GM12878 (cell line): ENCODE results near the gene RASAL2. TPM values are rescaled to one million over a fixed set of nuclear protein-coding genes. Genes with fewer than 3 reads are reported as not detected.

Experiments used
- ATAC-seq: fragments of 200-7000 bp; cut with Tn5 transposase; 3 replicates; pipeline ENCODE4 v1.9.1; 2020; ENCODE audit warnings: mild to moderate bottlenecking, moderate library complexity
- BruUV-seq: library from RNA; stranded (reverse); fragments of 400-500 nt; replicated peaks from 2 replicates; lab custom pipeline; 2021; lab: Mats Ljungman, UMichigan
- CTCF ChIA-PET: fragments of 300-600 bp; sonication (Branson Sonifier 250); formaldehyde crosslinking; extraction: SDS; loops from one replicate; lab custom pipeline; 2021; ENCODE audit warnings: inconsistent platforms; lab: Yijun Ruan, JAX
- POLR2A ChIA-PET: fragments of 350-600 bp; formaldehyde crosslinking; extraction: SDS; loops from one replicate; lab custom pipeline; 2021; ENCODE audit warnings: inconsistent platforms; lab: Charles Lee
- RAD21 ChIA-PET: fragments of 300-600 bp; sonication (Branson Sonifier 250); formaldehyde crosslinking; loops from one replicate; lab custom pipeline; 2023; ENCODE audit warnings: antibody characterized with exemption; ENCODE audit not compliant: unreplicated experiment; lab: Charles Lee
- SMC1A ChIA-PET: fragments of 300-600 bp; sonication (Branson Sonifier 250); formaldehyde crosslinking; loops from one replicate; lab custom pipeline; 2023; ENCODE audit not compliant: unreplicated experiment, uncharacterized antibody; lab: Charles Lee
- DNase-seq: peaks from one replicate; pipeline ENCODE4 v3.0.0-alpha.2; 2011; ENCODE audit warnings: low read depth, low spot score
- FAIRE-seq: peaks from 3 replicates; lab custom pipeline; 2011; peaks lifted over from hg19 to GRCh38; lab: Jason Lieb, UNC
- H2AFZ ChIP-seq: 2 replicates; pipeline ENCODE4 v1.6.0; 2011; ENCODE audit warnings: low read depth, low read length, control low read depth; ENCODE audit not compliant: control insufficient read depth
- H3K27ac ChIP-seq: 2 replicates; pipeline ENCODE4 v1.5.1; 2011; ENCODE audit warnings: control low read depth; ENCODE audit not compliant: control insufficient read depth, insufficient read depth
- H3K27me3 ChIP-seq, 2 experiments: replicated peaks in 1 of 2; 2 replicates each; pipeline versions ENCODE4 v1.6.0 to v1.6.1; 2011; ENCODE audit warnings: low read length in 1 of 2; ENCODE audit not compliant: control insufficient read depth in 2 of 2, insufficient read depth in 2 of 2
- H3K36me3 ChIP-seq, 2 experiments: 2 replicates each; pipeline ENCODE4 v1.5.1; 2011; ENCODE audit warnings: low read length in 1 of 2; ENCODE audit not compliant: control insufficient read depth in 2 of 2, insufficient read depth in 2 of 2
- H3K4me1 ChIP-seq: 2 replicates; pipeline ENCODE4 v1.6.1; 2011; ENCODE audit warnings: mild to moderate bottlenecking, low read length, moderate library complexity, mixed read lengths; ENCODE audit not compliant: control insufficient read depth, insufficient read depth
- H3K4me2 ChIP-seq: 2 replicates; pipeline ENCODE4 v1.6.0; 2011; ENCODE audit warnings: control low read depth; ENCODE audit not compliant: control insufficient read depth, insufficient read depth
- H3K4me3 ChIP-seq: fragments of 200-600 bp; sonication (generic); 2 replicates; pipeline ENCODE4 v1.5.1; 2016
- H3K79me2 ChIP-seq: 2 replicates; pipeline ENCODE4 v1.6.0; 2011; ENCODE audit warnings: low read length; ENCODE audit not compliant: control insufficient read depth, insufficient read depth
- H3K9ac ChIP-seq: 2 replicates; pipeline ENCODE4 v1.8.0; 2011; ENCODE audit warnings: low read length, control low read depth, mixed read lengths; ENCODE audit not compliant: control insufficient read depth, insufficient read depth
- H3K9me3 ChIP-seq: replicated peaks from 3 replicates; pipeline ENCODE4 v1.5.1; 2011; ENCODE audit warnings: mild to moderate bottlenecking, low read length; ENCODE audit not compliant: control insufficient read depth, insufficient read depth
- H4K20me1 ChIP-seq: 2 replicates; pipeline ENCODE4 v1.6.0; 2011; ENCODE audit not compliant: control insufficient read depth, insufficient read depth
- JUNB ChIP-seq: IDR thresholded peaks from 2 replicates; pipeline ENCODE4 v1.6.1; 2016; ENCODE audit warnings: antibody characterized with exemption, mild to moderate bottlenecking
- LARP7 ChIP-seq: fragments of 450-650 bp; IDR thresholded peaks from 2 replicates; pipeline ENCODE4 v1.6.1; 2017; ENCODE audit warnings: mild to moderate bottlenecking
- NBN ChIP-seq: fragments of 450-650 bp; IDR thresholded peaks from 2 replicates; pipeline ENCODE4 v1.6.1; 2016
- RAD51 ChIP-seq: fragments of 450-650 bp; IDR thresholded peaks from 2 replicates; pipeline ENCODE4 v1.6.1; 2016; ENCODE audit warnings: moderate library complexity, mild to moderate bottlenecking, inconsistent platforms
- STAT3 ChIP-seq: IDR thresholded peaks from 2 replicates; pipeline ENCODE4 v1.6.1; 2011; ENCODE audit warnings: low read depth, low read length, improper control_type of control experiment
- YBX1 ChIP-seq: fragments of 450-650 bp; IDR thresholded peaks from 2 replicates; pipeline ENCODE4 v1.6.1; 2016; ENCODE audit warnings: antibody characterized with exemption
- WGBS: methylation state at CpG from one replicate; pipeline ENCODE4 v1.1.6; 2016; ENCODE audit warnings: low lambda C conversion rate; ENCODE audit not compliant: insufficient replicate concordance, insufficient coverage; ENCODE audit errors: missing lambda C conversion rate; 5-methylcytosine and 5-hydroxymethylcytosine counted together
- in situ Hi-C: fragments of 300-500 bp; cut with MboI; formaldehyde crosslinking; loops from 9 replicates; pipeline ENCODE4 v1.14.3; 2018; ENCODE audit warnings: mixed read lengths
- intact Hi-C: fragments of 100-400 bp; cut with micrococcal nuclease; formaldehyde crosslinking; loops from one replicate; pipeline ENCODE4 v1.14.2; 2022; ENCODE audit not compliant: unreplicated experiment
- polyA plus RNA-seq, 11 experiments: library from polyadenylated mRNA; depleted of rRNA in 4 of 11; unstranded in 6 of 11; stranded (reverse) in 5 of 11; fragments of >200 nt; fragmentation: Nextera tagmentation in 4 of 11; fragmentation: Illumina TruSeq in 1 of 11; extraction: Ambion mirVana in 4 of 11; extraction: Trizol in 1 of 11; gene quantifications; 1 replicate in 1 of 11; 2 replicates in 10 of 11; pipeline versions ENCODE4 v1.2.1 to v1.2.3, GENCODE V29; 2011 to 2016; ENCODE audit warnings: inconsistent platforms in 2 of 11, missing spikeins in 2 of 11, low read depth in 1 of 11
- total RNA-seq, 4 experiments: library from RNA; depleted of rRNA in 3 of 4; stranded (reverse); fragments of >200 nt in 3 of 4; fragmentation: Illumina TruSeq in 1 of 4; extraction: Trizol in 1 of 4; gene quantifications; 2 replicates each; pipeline versions ENCODE4 v1.2.1 to v1.2.3, GENCODE V29; 2013 to 2021
- TF ChIP-seq, protein P1 (sequence below): IDR thresholded peaks from 2 replicates; pipeline ENCODE4 v1.6.1; 2012; ENCODE audit warnings: low read depth, low read length, improper control_type of control experiment
- TF ChIP-seq, protein P2 (sequence below): IDR thresholded peaks from 2 replicates; pipeline ENCODE4 v1.6.1; 2011; ENCODE audit warnings: mild to moderate bottlenecking, low read depth, low read length, moderate library complexity; ENCODE audit not compliant: insufficient replicate concordance
- TF ChIP-seq, protein P3 (sequence below): fragments of 450-650 bp; IDR thresholded peaks from 2 replicates; pipeline ENCODE4 v1.6.1; 2016; ENCODE audit warnings: mild to moderate bottlenecking

RASAL2 gene
- total and polyA plus RNA-seq, 10 of the 15 experiments (the other 5 are each of a cell fraction or from before 2014, with no cell fraction given), result 0.02 to 6.9 (median 0.17) TPM; not detected in 1

DNA sequence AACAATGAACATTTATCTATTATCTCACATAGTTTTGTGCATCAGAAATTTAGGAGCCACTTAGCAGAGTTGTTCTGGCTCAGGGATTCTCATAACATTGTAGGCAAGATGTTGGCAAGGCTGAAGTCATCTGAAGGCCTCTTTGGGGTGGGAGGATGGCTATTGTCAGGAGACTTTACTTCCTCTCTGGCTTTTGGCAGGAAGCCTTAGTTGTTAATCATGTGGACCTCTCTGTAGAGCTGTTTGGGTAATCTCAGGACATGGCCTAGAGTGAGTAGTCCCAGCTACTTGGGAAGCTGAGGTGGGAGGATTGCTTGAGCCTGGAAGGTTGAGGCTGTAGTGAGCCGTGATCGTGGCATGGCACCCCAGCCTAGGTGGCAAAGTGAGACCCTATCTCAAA lies 40.2 kb downstream of the RASAL2 start:
- ChIA-PET SMC1A (interaction anchor here (0.9 to 1.9 kb wide), 4 partner anchors 13 to 41 kb away, joined by 3 to 5 read pairs (median 4); no protein-coding TSS in a partner anchor), CTCF (interaction anchor here (1.5 kb wide), 1 partner anchor 12 kb away, joined by 6 read pairs; no protein-coding TSS in a partner anchor), POLR2A (interaction anchor here (0.7 to 2.0 kb wide), 2 partner anchors 10 to 37 kb away, joined by 8 read pairs; no protein-coding TSS in a partner anchor), RAD21 (interaction anchor here (0.7 to 1.7 kb wide), 2 partner anchors 13 to 78 kb away, joined by 4 read pairs; no protein-coding TSS in a partner anchor)
- H3K4me3 ChIP-seq, result no peak overlapping the region
- no peaks in the 10 kb centered on the region for H3K4me1 ChIP-seq
- no peaks in the 10 kb centered on the region for H4K20me1 ChIP-seq
- H3K4me2 ChIP-seq, result no peak overlapping the region
- intact Hi-C loops, result no loop called here
- H3K79me2 ChIP-seq, result no peaks in the 10 kb centered on the region
- no peak overlapping the region for H2AFZ ChIP-seq
- FAIRE-seq, result no peak
- in situ Hi-C loops, result no loop called here
- BruUV-seq, result no TSS peak
- no peaks in the 10 kb centered on the region for H3K9me3 ChIP-seq
- no peak for DNase-seq
- H3K9ac ChIP-seq, result no peak overlapping the region
- no peak for TF ChIP-seq NBN
- no peak for TF ChIP-seq YBX1
- no peak for TF ChIP-seq JUNB
- no peak for TF ChIP-seq RAD51
- TF ChIP-seq, protein P1, sequence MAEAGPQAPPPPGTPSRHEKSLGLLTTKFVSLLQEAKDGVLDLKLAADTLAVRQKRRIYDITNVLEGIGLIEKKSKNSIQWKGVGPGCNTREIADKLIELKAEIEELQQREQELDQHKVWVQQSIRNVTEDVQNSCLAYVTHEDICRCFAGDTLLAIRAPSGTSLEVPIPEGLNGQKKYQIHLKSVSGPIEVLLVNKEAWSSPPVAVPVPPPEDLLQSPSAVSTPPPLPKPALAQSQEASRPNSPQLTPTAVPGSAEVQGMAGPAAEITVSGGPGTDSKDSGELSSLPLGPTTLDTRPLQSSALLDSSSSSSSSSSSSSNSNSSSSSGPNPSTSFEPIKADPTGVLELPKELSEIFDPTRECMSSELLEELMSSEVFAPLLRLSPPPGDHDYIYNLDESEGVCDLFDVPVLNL, result no peak
- TF ChIP-seq STAT3, result no peak
- TF ChIP-seq, protein P2, sequence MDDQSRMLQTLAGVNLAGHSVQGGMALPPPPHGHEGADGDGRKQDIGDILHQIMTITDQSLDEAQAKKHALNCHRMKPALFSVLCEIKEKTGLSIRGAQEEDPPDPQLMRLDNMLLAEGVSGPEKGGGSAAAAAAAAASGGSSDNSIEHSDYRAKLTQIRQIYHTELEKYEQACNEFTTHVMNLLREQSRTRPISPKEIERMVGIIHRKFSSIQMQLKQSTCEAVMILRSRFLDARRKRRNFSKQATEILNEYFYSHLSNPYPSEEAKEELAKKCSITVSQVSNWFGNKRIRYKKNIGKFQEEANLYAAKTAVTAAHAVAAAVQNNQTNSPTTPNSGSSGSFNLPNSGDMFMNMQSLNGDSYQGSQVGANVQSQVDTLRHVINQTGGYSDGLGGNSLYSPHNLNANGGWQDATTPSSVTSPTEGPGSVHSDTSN, result no peak
- no peak for TF ChIP-seq LARP7
- TF ChIP-seq, protein P3, sequence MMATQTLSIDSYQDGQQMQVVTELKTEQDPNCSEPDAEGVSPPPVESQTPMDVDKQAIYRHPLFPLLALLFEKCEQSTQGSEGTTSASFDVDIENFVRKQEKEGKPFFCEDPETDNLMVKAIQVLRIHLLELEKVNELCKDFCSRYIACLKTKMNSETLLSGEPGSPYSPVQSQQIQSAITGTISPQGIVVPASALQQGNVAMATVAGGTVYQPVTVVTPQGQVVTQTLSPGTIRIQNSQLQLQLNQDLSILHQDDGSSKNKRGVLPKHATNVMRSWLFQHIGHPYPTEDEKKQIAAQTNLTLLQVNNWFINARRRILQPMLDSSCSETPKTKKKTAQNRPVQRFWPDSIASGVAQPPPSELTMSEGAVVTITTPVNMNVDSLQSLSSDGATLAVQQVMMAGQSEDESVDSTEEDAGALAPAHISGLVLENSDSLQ, result no peak
- 17% methylated on average over 1 of the region's 2 CpGs for WGBS
- no peaks in the 10 kb centered on the region for H3K36me3 ChIP-seq
- ATAC-seq, result peak; percentile 58
- no peak overlapping the region for H3K27ac ChIP-seq
- H3K27me3 ChIP-seq, result no peaks in the 10 kb centered on the region
